HCT116 (cell line): ENCODE data around the gene RBM33. TPM values are rescaled to one million over a fixed set of nuclear protein-coding genes. Genes with fewer than 3 reads are reported as not detected.

ENCODE experiments used
- ATAC-seq: fragments of 200-7000 bp; cut with Tn5 transposase; 2 replicates; pipeline ENCODE4 v1.9.1; 2020; ENCODE audit warnings: mild to moderate bottlenecking, moderate library complexity
- BruUV-seq: library from RNA; stranded (reverse); fragments of 400-500 nt; replicated peaks from 2 replicates; lab custom pipeline; 2021; lab: Mats Ljungman, UMichigan
- CTCF ChIA-PET: fragments of 300-600 bp; sonication (Branson Sonifier 250); formaldehyde crosslinking; loops from one replicate; lab custom pipeline; 2021; ENCODE audit warnings: antibody characterized with exemption; lab: Charles Lee
- POLR2A ChIA-PET: fragments of 300-600, 350-600 bp; sonication (Branson Sonifier 250); formaldehyde crosslinking; loops from one replicate; lab custom pipeline; 2021; ENCODE audit warnings: antibody characterized with exemption; lab: Charles Lee
- RAD21 ChIA-PET, 2 experiments: fragments of 300-600 bp; sonication (Branson Sonifier 250); formaldehyde crosslinking; loops; one replicate each; lab custom pipeline; 2023; ENCODE audit warnings: low total read pairs in 2 of 2; ENCODE audit not compliant: uncharacterized antibody in 2 of 2, unreplicated experiment in 2 of 2, low non-redundant PET in 1 of 2; lab: Charles Lee
- DNase-seq: peaks from one replicate; pipeline ENCODE4 v3.0.0-alpha.2; 2010; ENCODE audit warnings: low read depth, low spot score
- H2AFZ ChIP-seq: fragments of 200-600 bp; shearing (Covaris generic), sonication (generic); 2 replicates; pipeline ENCODE4 v1.6.1; 2017; ENCODE audit warnings: low read depth, mixed run types, mixed read lengths, antibody characterized with exemption, low read length; ENCODE audit not compliant: poor library complexity, severe bottlenecking
- H3K27ac ChIP-seq: 2 replicates; pipeline ENCODE4 v1.5.1; 2012; ENCODE audit warnings: low read depth, low read length
- H3K27me3 ChIP-seq: fragments of 200-600 bp; sonication (generic); 2 replicates; pipeline ENCODE4 v1.6.1; 2016; ENCODE audit warnings: mixed run types, low read length, mixed read lengths; ENCODE audit not compliant: insufficient read depth
- H3K36me3 ChIP-seq, 2 experiments: fragments of 200-500 bp in 1 of 2; fragments of 200-600 bp in 1 of 2; sonication (Bioruptor generic) in 1 of 2; sonication (generic) in 1 of 2; 2 replicates each; pipeline versions ENCODE4 v1.5.1 to v1.6.1; 2014 to 2016; ENCODE audit warnings: low read length in 2 of 2, inconsistent platforms in 1 of 2, mixed read lengths in 1 of 2, mixed run types in 1 of 2; ENCODE audit not compliant: insufficient read depth in 2 of 2, control insufficient read depth in 1 of 2
- H3K4me1 ChIP-seq, 2 experiments: fragments of 200-600 bp in 1 of 2; sonication (generic) in 1 of 2; 2 replicates each; pipeline versions ENCODE4 v1.5.1 to v1.6.1; 2012 to 2017; ENCODE audit warnings: low read length in 2 of 2, inconsistent platforms in 1 of 2, mild to moderate bottlenecking in 1 of 2, mixed read lengths in 1 of 2, mixed run types in 1 of 2, moderate library complexity in 1 of 2; ENCODE audit not compliant: insufficient read depth in 2 of 2, control insufficient read depth in 1 of 2
- H3K4me2 ChIP-seq: fragments of 200-600 bp; sonication (generic); 2 replicates; pipeline ENCODE4 v1.6.1; 2017; ENCODE audit warnings: mixed run types, low read length, mixed read lengths
- H3K4me3 ChIP-seq, 2 experiments: fragments of 200-600 bp in 1 of 2; sonication (generic) in 1 of 2; replicated peaks in 1 of 2; 2 replicates each; pipeline ENCODE4 v1.5.1; 2011 to 2016; ENCODE audit warnings: low read length in 2 of 2, control low read depth in 1 of 2, low read depth in 1 of 2, mild to moderate bottlenecking in 1 of 2, mixed read lengths in 1 of 2, mixed run types in 1 of 2
- H3K79me2 ChIP-seq: fragments of 200-600 bp; sonication (generic); 2 replicates; pipeline ENCODE4 v1.6.1; 2017; ENCODE audit warnings: mild to moderate bottlenecking, mixed run types, low read length, moderate library complexity, mixed read lengths; ENCODE audit not compliant: insufficient read depth
- H3K9ac ChIP-seq: fragments of 200-600 bp; sonication (generic); 2 replicates; pipeline ENCODE4 v1.6.1; 2016; ENCODE audit warnings: low read length, mixed read lengths
- H3K9me2 ChIP-seq: fragments of 200-600 bp; sonication (generic), shearing (Covaris generic); 2 replicates; pipeline ENCODE4 v1.6.1; 2017; ENCODE audit warnings: mixed run types, mild to moderate bottlenecking, moderate library complexity; ENCODE audit not compliant: insufficient read depth
- H3K9me3 ChIP-seq, 2 experiments: fragments of 200-500 bp in 1 of 2; fragments of 200-600 bp in 1 of 2; sonication (Bioruptor generic) in 1 of 2; sonication (generic) in 1 of 2; 2 replicates each; pipeline ENCODE4 v1.6.1; 2014 to 2017; ENCODE audit warnings: low read length in 2 of 2, mixed read lengths in 2 of 2, inconsistent platforms in 1 of 2, low read depth in 1 of 2, mild to moderate bottlenecking in 1 of 2, mixed run types in 1 of 2, moderate library complexity in 1 of 2; ENCODE audit not compliant: control insufficient read depth in 1 of 2, insufficient read depth in 1 of 2
- H4K20me1 ChIP-seq: fragments of 200-600 bp; sonication (generic), shearing (Covaris generic); 2 replicates; pipeline ENCODE4 v1.6.1; 2017; ENCODE audit warnings: mixed run types, mild to moderate bottlenecking, moderate library complexity; ENCODE audit not compliant: insufficient read depth
- CTCF ChIP-seq, 3 experiments: fragments of 200-600 bp in 1 of 3; sonication (generic) in 1 of 3; IDR thresholded peaks in 2 of 3; conservative IDR thresholded peaks in 1 of 3; 2 replicates each; pipeline ENCODE4 v1.5.1; 2012 to 2017; ENCODE audit warnings: low read depth in 2 of 3, low read length in 2 of 3, antibody characterized with exemption in 1 of 3, borderline replicate concordance in 1 of 3, control low read depth in 1 of 3, mild to moderate bottlenecking in 1 of 3, mixed read lengths in 1 of 3, mixed run types in 1 of 3, moderate library complexity in 1 of 3; ENCODE audit not compliant: insufficient read depth in 1 of 3
- EZH2 ChIP-seq: fragments of 200-600 bp; sonication (generic); IDR thresholded peaks from 2 replicates; pipeline ENCODE4 v1.6.1; 2017; ENCODE audit warnings: antibody characterized with exemption, mixed run types
- MAX ChIP-seq: IDR thresholded peaks from 2 replicates; pipeline ENCODE4 v1.6.1; 2012
- REST ChIP-seq: IDR thresholded peaks from 2 replicates; pipeline ENCODE4 v1.6.1; 2012; ENCODE audit warnings: low read depth
- SIN3A ChIP-seq: IDR thresholded peaks from 2 replicates; pipeline ENCODE4 v1.6.1; 2012; ENCODE audit warnings: low read depth
- SP1 ChIP-seq: IDR thresholded peaks from 2 replicates; pipeline ENCODE4 v1.6.1; 2012; ENCODE audit warnings: low read depth
- SRF ChIP-seq: IDR thresholded peaks from 2 replicates; pipeline ENCODE4 v1.6.1; 2012; ENCODE audit warnings: low read depth
- ZNF274 ChIP-seq: fragments of 200-500 bp; sonication (Bioruptor generic); IDR thresholded peaks from 2 replicates; pipeline ENCODE4 v1.6.1; 2014; ENCODE audit warnings: mild to moderate bottlenecking, low read depth, low read length, inconsistent platforms
- intact Hi-C: fragments of 100-400 bp; cut with micrococcal nuclease; formaldehyde crosslinking; loops from 2 replicates; pipeline ENCODE4 v1.10.0; 2022
- total RNA-seq: library from RNA; stranded (reverse); gene quantifications from one replicate; pipeline ENCODE4 v1.2.1, GENCODE V29; 2021; ENCODE audit not compliant: unreplicated experiment

The RBM33 gene
- total RNA-seq, 1 experiment from 2014 or later, result 64.3 TPM

GRCh38 chr7:155806096-155806871 is 161.8 kb downstream of the RBM33 start:
- no TSS peak for BruUV-seq
- Histone ChIP-seq H4K20me1 (no peaks in the 10 kb centered on the region), H3K9me2 (no peaks in the 10 kb centered on the region), H3K79me2 (no peaks in the 10 kb centered on the region), H3K9me3 (no peaks in the 10 kb centered on the region), H2AFZ (no peak overlapping the region), H3K27ac (no peak overlapping the region), H3K9ac (no peak overlapping the region), H3K4me3 (no peak overlapping the region), H3K4me2 (no peak overlapping the region), H3K4me1 (peaks cover 5 to 22% of the 10 kb centered on the region in 2 experiments; a peak in 3 of 4 replicates), H3K36me3 (no peaks in the 10 kb centered on the region), H3K27me3 (no peaks in the 10 kb centered on the region)
- ATAC-seq, result no peak
- ChIA-PET RAD21 (no interaction called here), CTCF (no interaction called here), POLR2A (no interaction called here)
- DNase-seq, result no peak
- TF ChIP-seq SP1 (no peak), CTCF (IDR thresholded peaks at IDR 0.05 in 2 of 3, conservative IDR thresholded peaks at IDR 0.05 in 1 of 3; ENCODE audit: borderline replicate concordance in 1 of 3, insufficient read depth in 1 of 3, low read depth in 2 of 3, low read length in 2 of 3) (0 out of 6 replicates have a peak, but pooled peaks of 1 of the 3 experiments have one; percentile 4)
- intact Hi-C loops, result loop anchor here (2.0 kb wide), 1 partner anchor 835 kb away; the partner anchor contains the start of gene RNF32

GRCh38 chr7:155807065-155807671 is 162.7 kb downstream of the RBM33 start:
- H3K9me2 ChIP-seq, result no peaks in the 10 kb centered on the region
- no peak overlapping the region for H3K9ac ChIP-seq
- ChIA-PET CTCF (no interaction called here), POLR2A (no interaction called here), RAD21 (no interaction called here)
- H3K4me3 ChIP-seq, result no peak overlapping the region
- no peak overlapping the region for H2AFZ ChIP-seq
- H3K79me2 ChIP-seq, result no peaks in the 10 kb centered on the region
- H3K4me1 ChIP-seq, result peaks cover 5 to 22% of the 10 kb centered on the region in 2 experiments; a peak in 3 of 4 replicates
- H3K4me2 ChIP-seq, result no peak overlapping the region
- no peaks in the 10 kb centered on the region for H3K36me3 ChIP-seq
- DNase-seq (no peak), ATAC-seq (no peak)
- H3K27me3 ChIP-seq, result 0 out of 2 replicates have a peak, but pooled peaks cover 5% of the 10 kb centered on the region
- no peak overlapping the region for H3K27ac ChIP-seq
- no peaks in the 10 kb centered on the region for H4K20me1 ChIP-seq
- no TSS peak for BruUV-seq
- intact Hi-C loops, result loop anchor here (2.0 kb wide), 1 partner anchor 834 kb away; the partner anchor contains the start of gene RNF32
- H3K9me3 ChIP-seq, result no peaks in the 10 kb centered on the region
- TF ChIP-seq SIN3A (no peak), EZH2 (no peak), ZNF274 (no peak), SRF (no peak), MAX (no peak), SP1 (no peak), REST (no peak)
